WTC11 (cell line): ENCODE data around the gene NEO1. TPM values are rescaled to one million over a fixed set of nuclear protein-coding genes. Genes with fewer than 3 reads are reported as not detected.

Experiments
- ATAC-seq: fragments of 200-7000 bp; cut with Tn5 transposase; 2 replicates; pipeline ENCODE4 v1.10.0; 2021; ENCODE audit warnings: mild to moderate bottlenecking, moderate library complexity
- CTCF ChIA-PET: fragments of 300-600 bp; sonication (Branson Sonifier 250); formaldehyde crosslinking; loops from one replicate; lab custom pipeline; 2021; ENCODE audit warnings: antibody characterized with exemption; lab: Charles Lee
- POLR2A ChIA-PET: fragments of 350-600 bp; sonication (Branson Sonifier 250); formaldehyde crosslinking; loops from one replicate; lab custom pipeline; 2021; ENCODE audit warnings: antibody characterized with exemption; lab: Charles Lee
- DNase-seq: peaks from one replicate; pipeline ENCODE4 v3.0.0; 2021; ENCODE audit warnings: low spot score
- H3K27ac Mint-ChIP-seq: 2 replicates; pipeline ENCODE4 v1.8.0; 2021; ENCODE audit warnings: mixed read lengths
- H3K27me3 Mint-ChIP-seq: 2 replicates; pipeline ENCODE4 v1.8.0; 2021; ENCODE audit warnings: low read depth, mild to moderate bottlenecking, moderate library complexity, mixed read lengths
- H3K36me3 Mint-ChIP-seq: 2 replicates; pipeline ENCODE4 v1.8.0; 2021; ENCODE audit warnings: mixed read lengths
- H3K4me1 Mint-ChIP-seq: 2 replicates; pipeline ENCODE4 v1.8.0; 2022; ENCODE audit warnings: mixed read lengths
- H3K4me3 Mint-ChIP-seq: 2 replicates; pipeline ENCODE4 v1.8.0; 2021; ENCODE audit warnings: mild to moderate bottlenecking, moderate library complexity, mixed read lengths
- H3K9me3 Mint-ChIP-seq: 2 replicates; pipeline ENCODE4 v1.8.0; 2021; ENCODE audit warnings: mixed read lengths
- ESRRA ChIP-seq: sonication (generic); formaldehyde crosslinking; IDR thresholded peaks from 2 replicates; pipeline ENCODE4 v1.8.1; 2022; ENCODE audit warnings: mild to moderate bottlenecking, missing genetic modification reagents, borderline replicate concordance
- ETV6 ChIP-seq: sonication (generic); formaldehyde crosslinking; IDR thresholded peaks from 2 replicates; pipeline ENCODE4 v1.8.1; 2022; ENCODE audit warnings: mild to moderate bottlenecking, missing genetic modification reagents
- GRHL2 ChIP-seq: fragments of 250-450 bp; sonication (Bioruptor Pico); IDR thresholded peaks from 2 replicates; pipeline ENCODE4 v1.8.0; 2022; ENCODE audit warnings: mild to moderate bottlenecking, moderate library complexity; ENCODE audit not compliant: insufficient replicate concordance, severe bottlenecking
- IRF2 ChIP-seq: sonication (generic); formaldehyde crosslinking; IDR thresholded peaks from 2 replicates; pipeline ENCODE4 v1.8.0; 2022; ENCODE audit warnings: low read depth, missing genetic modification reagents, borderline replicate concordance
- JAZF1 ChIP-seq: fragments of 250-450 bp; sonication (Bioruptor Pico); IDR thresholded peaks from 2 replicates; pipeline ENCODE4 v1.9.0; 2021; ENCODE audit warnings: moderate library complexity, mild to moderate bottlenecking, inconsistent platforms
- JUN ChIP-seq: sonication (generic); formaldehyde crosslinking; IDR thresholded peaks from 2 replicates; pipeline ENCODE4 v1.8.0; 2023; ENCODE audit warnings: mild to moderate bottlenecking, missing genetic modification reagents
- MXD4 ChIP-seq: fragments of 250-450 bp; sonication (Bioruptor Pico); IDR thresholded peaks from 2 replicates; pipeline ENCODE4 v1.8.0; 2021; ENCODE audit warnings: mild to moderate bottlenecking, moderate library complexity, borderline replicate concordance
- NFYB ChIP-seq: sonication (generic); formaldehyde crosslinking; conservative IDR thresholded peaks from 2 replicates; pipeline ENCODE4 v1.8.0; 2022; ENCODE audit warnings: low read depth, missing genetic modification reagents
- NR1H2 ChIP-seq: sonication (generic); formaldehyde crosslinking; IDR thresholded peaks from 2 replicates; pipeline ENCODE4 v1.9.0; 2021; ENCODE audit warnings: mild to moderate bottlenecking, moderate library complexity, missing genetic modification reagents
- PRRX2 ChIP-seq: fragments of 250-450 bp; sonication (Bioruptor Pico); IDR thresholded peaks from 2 replicates; pipeline ENCODE4 v1.8.0; 2021; ENCODE audit warnings: mild to moderate bottlenecking
- TEAD4 ChIP-seq: sonication (generic); formaldehyde crosslinking; IDR thresholded peaks from 2 replicates; pipeline ENCODE4 v1.8.0; 2022; ENCODE audit warnings: mild to moderate bottlenecking, missing genetic modification reagents
- ZNF138 ChIP-seq: sonication (generic); formaldehyde crosslinking; conservative IDR thresholded peaks from 2 replicates; pipeline ENCODE4 v1.8.1; 2022; ENCODE audit warnings: mild to moderate bottlenecking, moderate library complexity, missing genetic modification reagents
- ZNF671 ChIP-seq: fragments of 250-450 bp; sonication (Bioruptor Pico); IDR thresholded peaks from 2 replicates; pipeline ENCODE4 v1.8.0; 2021; ENCODE audit warnings: mild to moderate bottlenecking
- total RNA-seq: library from RNA; stranded (reverse); gene quantifications from 3 replicates; pipeline ENCODE4 v1.2.3, GENCODE V29; 2021
- TF ChIP-seq, protein P1 (sequence below): sonication (generic); formaldehyde crosslinking; IDR thresholded peaks from 2 replicates; pipeline ENCODE4 v1.8.0; 2023; ENCODE audit warnings: missing genetic modification reagents, mild to moderate bottlenecking, borderline replicate concordance
- TF ChIP-seq, protein P2 (sequence below): sonication (generic); formaldehyde crosslinking; IDR thresholded peaks from 2 replicates; pipeline ENCODE4 v1.8.1; 2022; ENCODE audit warnings: low read depth, mild to moderate bottlenecking, moderate library complexity, missing genetic modification reagents, borderline replicate concordance
- TF ChIP-seq, protein P3 (sequence below): fragments of 250-450 bp; sonication (Bioruptor Pico); IDR thresholded peaks from 2 replicates; pipeline ENCODE4 v1.9.0; 2021; ENCODE audit warnings: mild to moderate bottlenecking
- TF ChIP-seq, protein P4 (sequence below): fragments of 250-450 bp; sonication (Bioruptor Pico); conservative IDR thresholded peaks from 2 replicates; pipeline ENCODE4 v1.9.0; 2021; ENCODE audit warnings: mild to moderate bottlenecking
- TF ChIP-seq, protein P5 (sequence below): fragments of 250-450 bp; sonication (Bioruptor Pico); IDR thresholded peaks from 2 replicates; pipeline ENCODE4 v1.8.0; 2021; ENCODE audit warnings: mild to moderate bottlenecking
- TF ChIP-seq, protein P6 (sequence below): sonication (generic); formaldehyde crosslinking; IDR thresholded peaks from 2 replicates; pipeline ENCODE4 v1.8.1; 2022; ENCODE audit warnings: mild to moderate bottlenecking, moderate library complexity, missing genetic modification reagents
- TF ChIP-seq, protein P7 (sequence below): sonication (generic); formaldehyde crosslinking; IDR thresholded peaks from 2 replicates; pipeline ENCODE4 v1.8.0; 2023; ENCODE audit warnings: mild to moderate bottlenecking, missing genetic modification reagents

NEO1 gene
- total RNA-seq, 1 experiment from 2014 or later, result 37.1 TPM

DNA sequence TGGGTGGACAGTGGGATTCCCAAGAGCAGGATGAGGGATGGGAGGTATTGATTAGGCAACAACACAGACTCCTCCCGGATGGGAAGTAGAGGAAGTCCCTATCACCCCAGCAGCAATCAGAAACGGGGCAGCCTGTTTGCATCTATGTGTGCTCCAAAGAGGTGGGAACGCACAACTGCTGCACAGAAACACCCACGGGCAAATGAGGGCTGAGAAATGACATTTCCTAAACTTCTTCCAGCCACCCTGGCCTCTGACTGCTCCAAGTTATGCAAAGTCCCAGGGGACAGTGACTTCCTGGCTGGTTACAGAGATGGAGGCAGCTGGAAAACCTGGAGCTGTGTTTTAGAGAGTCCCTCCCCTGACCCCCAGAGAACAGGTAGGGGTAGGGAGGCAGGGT lies 273.9 kb downstream of the NEO1 start (continued):
- no peak for TF ChIP-seq PRRX2 (CRISPR knock-in tag)
- TF ChIP-seq, protein P1, sequence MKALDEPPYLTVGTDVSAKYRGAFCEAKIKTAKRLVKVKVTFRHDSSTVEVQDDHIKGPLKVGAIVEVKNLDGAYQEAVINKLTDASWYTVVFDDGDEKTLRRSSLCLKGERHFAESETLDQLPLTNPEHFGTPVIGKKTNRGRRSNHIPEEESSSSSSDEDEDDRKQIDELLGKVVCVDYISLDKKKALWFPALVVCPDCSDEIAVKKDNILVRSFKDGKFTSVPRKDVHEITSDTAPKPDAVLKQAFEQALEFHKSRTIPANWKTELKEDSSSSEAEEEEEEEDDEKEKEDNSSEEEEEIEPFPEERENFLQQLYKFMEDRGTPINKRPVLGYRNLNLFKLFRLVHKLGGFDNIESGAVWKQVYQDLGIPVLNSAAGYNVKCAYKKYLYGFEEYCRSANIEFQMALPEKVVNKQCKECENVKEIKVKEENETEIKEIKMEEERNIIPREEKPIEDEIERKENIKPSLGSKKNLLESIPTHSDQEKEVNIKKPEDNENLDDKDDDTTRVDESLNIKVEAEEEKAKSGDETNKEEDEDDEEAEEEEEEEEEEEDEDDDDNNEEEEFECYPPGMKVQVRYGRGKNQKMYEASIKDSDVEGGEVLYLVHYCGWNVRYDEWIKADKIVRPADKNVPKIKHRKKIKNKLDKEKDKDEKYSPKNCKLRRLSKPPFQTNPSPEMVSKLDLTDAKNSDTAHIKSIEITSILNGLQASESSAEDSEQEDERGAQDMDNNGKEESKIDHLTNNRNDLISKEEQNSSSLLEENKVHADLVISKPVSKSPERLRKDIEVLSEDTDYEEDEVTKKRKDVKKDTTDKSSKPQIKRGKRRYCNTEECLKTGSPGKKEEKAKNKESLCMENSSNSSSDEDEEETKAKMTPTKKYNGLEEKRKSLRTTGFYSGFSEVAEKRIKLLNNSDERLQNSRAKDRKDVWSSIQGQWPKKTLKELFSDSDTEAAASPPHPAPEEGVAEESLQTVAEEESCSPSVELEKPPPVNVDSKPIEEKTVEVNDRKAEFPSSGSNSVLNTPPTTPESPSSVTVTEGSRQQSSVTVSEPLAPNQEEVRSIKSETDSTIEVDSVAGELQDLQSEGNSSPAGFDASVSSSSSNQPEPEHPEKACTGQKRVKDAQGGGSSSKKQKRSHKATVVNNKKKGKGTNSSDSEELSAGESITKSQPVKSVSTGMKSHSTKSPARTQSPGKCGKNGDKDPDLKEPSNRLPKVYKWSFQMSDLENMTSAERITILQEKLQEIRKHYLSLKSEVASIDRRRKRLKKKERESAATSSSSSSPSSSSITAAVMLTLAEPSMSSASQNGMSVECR, result no peak

DNA sequence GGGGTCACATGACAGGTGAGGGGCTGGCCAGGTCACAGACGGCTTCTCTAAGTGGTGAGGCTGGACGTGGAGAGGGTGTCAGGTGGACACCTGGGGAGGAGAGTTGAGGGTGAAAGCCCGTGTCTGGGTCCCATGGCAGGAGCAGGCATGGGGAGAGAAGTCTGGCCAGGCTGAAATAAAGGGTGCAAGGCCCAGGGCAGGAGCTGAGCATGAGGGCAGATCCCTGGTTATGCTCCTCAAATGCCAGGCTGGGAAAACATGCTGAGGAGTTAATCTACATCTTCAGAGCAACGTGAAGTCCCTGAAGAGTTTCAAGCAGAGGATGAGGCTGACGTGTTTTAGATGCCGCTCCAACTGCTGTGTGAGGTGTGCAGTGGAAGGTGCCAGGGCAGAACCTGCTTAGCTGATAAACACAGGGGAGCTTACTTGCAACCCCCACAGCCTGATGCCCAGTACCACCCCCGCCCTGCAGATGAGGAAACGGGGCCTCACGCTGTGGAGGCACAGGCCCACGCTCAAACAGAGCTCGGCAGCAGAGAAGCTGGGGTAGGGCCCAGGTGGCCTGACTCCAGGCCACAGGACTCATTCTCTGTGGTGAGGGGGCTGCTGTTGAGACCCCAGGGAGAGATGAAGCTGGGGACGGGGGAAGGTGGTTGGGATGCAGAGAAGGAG lies 276.0 kb downstream of the NEO1 start:
- no peak for DNase-seq
- Mint-ChIP-seq H3K27me3 (no peaks in the 10 kb centered on the region), H3K4me1 (0 out of 2 replicates have a peak, but pooled peaks cover 3% of the 10 kb centered on the region), H3K9me3 (no peaks in the 10 kb centered on the region)
- CTCF ChIA-PET, result interaction anchor here (2.0 kb wide), 1 partner anchor 308 kb away, joined by 4 read pairs; no protein-coding TSS in a partner anchor
- TF ChIP-seq TEAD4 (CRISPR knock-in tag) (no peak), ETV6 (CRISPR knock-in tag) (no peak), MXD4 (CRISPR knock-in tag) (no peak), ZNF671 (CRISPR knock-in tag) (no peak)
- TF ChIP-seq, protein P2, sequence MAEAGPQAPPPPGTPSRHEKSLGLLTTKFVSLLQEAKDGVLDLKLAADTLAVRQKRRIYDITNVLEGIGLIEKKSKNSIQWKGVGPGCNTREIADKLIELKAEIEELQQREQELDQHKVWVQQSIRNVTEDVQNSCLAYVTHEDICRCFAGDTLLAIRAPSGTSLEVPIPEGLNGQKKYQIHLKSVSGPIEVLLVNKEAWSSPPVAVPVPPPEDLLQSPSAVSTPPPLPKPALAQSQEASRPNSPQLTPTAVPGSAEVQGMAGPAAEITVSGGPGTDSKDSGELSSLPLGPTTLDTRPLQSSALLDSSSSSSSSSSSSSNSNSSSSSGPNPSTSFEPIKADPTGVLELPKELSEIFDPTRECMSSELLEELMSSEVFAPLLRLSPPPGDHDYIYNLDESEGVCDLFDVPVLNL, result no peak
- TF ChIP-seq, all 79 proteins: peak for 0
- ATAC-seq, result no peak
- POLR2A ChIA-PET, result no interaction called here
- H3K36me3 Mint-ChIP-seq, result no peaks in the 10 kb centered on the region
- H3K4me3 Mint-ChIP-seq, result no peak overlapping the region
- no peak overlapping the region for H3K27ac Mint-ChIP-seq

DNA sequence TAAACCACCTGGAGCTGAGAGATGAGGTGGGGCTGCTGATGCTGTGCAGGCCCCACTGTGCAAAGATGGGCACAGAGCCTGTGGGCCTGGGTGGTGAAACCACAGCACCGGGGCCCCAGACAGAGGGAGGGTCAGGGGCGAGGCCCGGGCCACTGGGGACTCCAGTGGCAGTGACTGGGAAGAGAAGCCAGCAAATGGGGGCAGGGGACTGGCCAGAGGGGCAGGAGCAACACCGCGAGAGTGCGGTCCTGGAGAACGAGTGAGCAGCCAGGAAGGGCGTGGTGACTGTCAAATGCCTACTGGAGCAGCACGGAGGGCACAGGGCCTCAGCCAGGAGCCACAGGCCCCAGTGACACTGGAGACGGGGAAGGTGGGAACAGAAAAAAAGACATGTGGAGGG lies 276.7 kb downstream of the NEO1 start:
- Mint-ChIP-seq H3K4me1 (0 out of 2 replicates have a peak, but pooled peaks cover 3% of the 10 kb centered on the region), H3K9me3 (no peaks in the 10 kb centered on the region), H3K27me3 (no peaks in the 10 kb centered on the region), H3K4me3 (no peak overlapping the region), H3K36me3 (no peaks in the 10 kb centered on the region), H3K27ac (peak overlapping the region; percentile 53; the same call in 1 of the 2 replicates)
- no peak for ATAC-seq
- DNase-seq, result no peak
- POLR2A ChIA-PET, result no interaction called here
- CTCF ChIA-PET, result interaction anchor here (2.0 kb wide), 1 partner anchor 307 kb away, joined by 4 read pairs; no protein-coding TSS in a partner anchor
- TF ChIP-seq IRF2 (CRISPR knock-in tag), result no peak
- TF ChIP-seq, protein P3, sequence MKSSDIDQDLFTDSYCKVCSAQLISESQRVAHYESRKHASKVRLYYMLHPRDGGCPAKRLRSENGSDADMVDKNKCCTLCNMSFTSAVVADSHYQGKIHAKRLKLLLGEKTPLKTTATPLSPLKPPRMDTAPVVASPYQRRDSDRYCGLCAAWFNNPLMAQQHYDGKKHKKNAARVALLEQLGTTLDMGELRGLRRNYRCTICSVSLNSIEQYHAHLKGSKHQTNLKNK (CRISPR knock-in tag), result no peak
- TF ChIP-seq, protein P4, sequence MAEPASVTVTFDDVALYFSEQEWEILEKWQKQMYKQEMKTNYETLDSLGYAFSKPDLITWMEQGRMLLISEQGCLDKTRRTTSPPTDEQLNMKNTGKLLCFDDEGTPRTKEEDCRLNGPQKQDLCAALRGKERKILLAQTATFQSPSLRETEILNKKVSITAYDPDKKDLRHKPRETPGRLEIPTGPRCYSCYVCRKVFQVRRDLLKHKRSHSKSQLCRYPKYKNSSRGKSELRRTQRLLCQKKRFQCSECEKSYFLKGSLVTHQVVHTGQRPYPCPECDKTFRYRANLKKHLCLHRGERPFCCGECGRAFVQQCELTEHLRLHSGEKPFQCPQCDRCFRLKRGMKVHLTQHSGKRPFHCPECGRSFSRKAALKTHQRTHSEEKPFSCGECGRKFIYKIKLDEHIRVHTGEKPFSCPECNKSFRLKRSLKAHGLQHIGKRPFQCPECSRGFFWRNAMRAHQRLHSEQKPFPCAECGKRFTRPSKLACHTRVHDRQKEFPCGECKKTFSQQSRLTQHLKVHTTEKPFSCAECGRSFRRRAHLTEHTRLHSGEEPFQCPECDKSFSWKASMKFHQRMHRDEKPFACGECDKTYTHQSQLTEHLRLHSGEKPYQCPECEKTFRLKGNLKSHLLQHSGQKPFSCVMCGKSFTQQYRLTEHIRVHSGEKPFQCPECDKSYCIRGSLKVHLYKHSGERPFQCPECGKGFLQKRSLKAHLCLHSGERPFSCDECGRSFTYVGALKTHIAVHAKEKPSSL (CRISPR knock-in tag), result no peak
- no peak for TF ChIP-seq NR1H2
- no peak for TF ChIP-seq ZNF138 (CRISPR knock-in tag)
- TF ChIP-seq JUN (CRISPR knock-in tag), result no peak
- TF ChIP-seq ESRRA (CRISPR knock-in tag), result no peak
- no peak for TF ChIP-seq JAZF1 (CRISPR knock-in tag)
- no peak for TF ChIP-seq NFYB (CRISPR knock-in tag)
- TF ChIP-seq, protein P5, sequence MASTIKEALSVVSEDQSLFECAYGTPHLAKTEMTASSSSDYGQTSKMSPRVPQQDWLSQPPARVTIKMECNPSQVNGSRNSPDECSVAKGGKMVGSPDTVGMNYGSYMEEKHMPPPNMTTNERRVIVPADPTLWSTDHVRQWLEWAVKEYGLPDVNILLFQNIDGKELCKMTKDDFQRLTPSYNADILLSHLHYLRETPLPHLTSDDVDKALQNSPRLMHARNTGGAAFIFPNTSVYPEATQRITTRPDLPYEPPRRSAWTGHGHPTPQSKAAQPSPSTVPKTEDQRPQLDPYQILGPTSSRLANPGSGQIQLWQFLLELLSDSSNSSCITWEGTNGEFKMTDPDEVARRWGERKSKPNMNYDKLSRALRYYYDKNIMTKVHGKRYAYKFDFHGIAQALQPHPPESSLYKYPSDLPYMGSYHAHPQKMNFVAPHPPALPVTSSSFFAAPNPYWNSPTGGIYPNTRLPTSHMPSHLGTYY (CRISPR knock-in tag), result no peak
- TF ChIP-seq GRHL2 (CRISPR knock-in tag), result no peak
- TF ChIP-seq, protein P6, sequence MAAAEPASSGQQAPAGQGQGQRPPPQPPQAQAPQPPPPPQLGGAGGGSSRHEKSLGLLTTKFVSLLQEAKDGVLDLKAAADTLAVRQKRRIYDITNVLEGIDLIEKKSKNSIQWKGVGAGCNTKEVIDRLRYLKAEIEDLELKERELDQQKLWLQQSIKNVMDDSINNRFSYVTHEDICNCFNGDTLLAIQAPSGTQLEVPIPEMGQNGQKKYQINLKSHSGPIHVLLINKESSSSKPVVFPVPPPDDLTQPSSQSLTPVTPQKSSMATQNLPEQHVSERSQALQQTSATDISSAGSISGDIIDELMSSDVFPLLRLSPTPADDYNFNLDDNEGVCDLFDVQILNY, result no peak
- TF ChIP-seq, protein P7, sequence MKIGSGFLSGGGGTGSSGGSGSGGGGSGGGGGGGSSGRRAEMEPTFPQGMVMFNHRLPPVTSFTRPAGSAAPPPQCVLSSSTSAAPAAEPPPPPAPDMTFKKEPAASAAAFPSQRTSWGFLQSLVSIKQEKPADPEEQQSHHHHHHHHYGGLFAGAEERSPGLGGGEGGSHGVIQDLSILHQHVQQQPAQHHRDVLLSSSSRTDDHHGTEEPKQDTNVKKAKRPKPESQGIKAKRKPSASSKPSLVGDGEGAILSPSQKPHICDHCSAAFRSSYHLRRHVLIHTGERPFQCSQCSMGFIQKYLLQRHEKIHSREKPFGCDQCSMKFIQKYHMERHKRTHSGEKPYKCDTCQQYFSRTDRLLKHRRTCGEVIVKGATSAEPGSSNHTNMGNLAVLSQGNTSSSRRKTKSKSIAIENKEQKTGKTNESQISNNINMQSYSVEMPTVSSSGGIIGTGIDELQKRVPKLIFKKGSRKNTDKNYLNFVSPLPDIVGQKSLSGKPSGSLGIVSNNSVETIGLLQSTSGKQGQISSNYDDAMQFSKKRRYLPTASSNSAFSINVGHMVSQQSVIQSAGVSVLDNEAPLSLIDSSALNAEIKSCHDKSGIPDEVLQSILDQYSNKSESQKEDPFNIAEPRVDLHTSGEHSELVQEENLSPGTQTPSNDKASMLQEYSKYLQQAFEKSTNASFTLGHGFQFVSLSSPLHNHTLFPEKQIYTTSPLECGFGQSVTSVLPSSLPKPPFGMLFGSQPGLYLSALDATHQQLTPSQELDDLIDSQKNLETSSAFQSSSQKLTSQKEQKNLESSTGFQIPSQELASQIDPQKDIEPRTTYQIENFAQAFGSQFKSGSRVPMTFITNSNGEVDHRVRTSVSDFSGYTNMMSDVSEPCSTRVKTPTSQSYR (CRISPR knock-in tag), result no peak
